GM19324 (cell line): ENCODE data around the gene P2RY1.
"Not testable (repeated sequence)": the region's sequence is repeated elsewhere in the genome, so short reads cannot be mapped to it uniquely, and the experiment has no call there.

ENCODE experiments used
- ATAC-seq: cut with Tn5 transposase; IDR thresholded peaks from one replicate; pipeline ENCODE4 v1.9.1; 2021; ENCODE audit warnings: mild to moderate bottlenecking, moderate library complexity; ENCODE audit not compliant: unreplicated experiment, low FRiP score

P2RY1 gene

GRCh38 chr3:152835601-152836102 is 721 bp downstream of the P2RY1 start:
- ATAC-seq = peak; percentile 16

DNA sequence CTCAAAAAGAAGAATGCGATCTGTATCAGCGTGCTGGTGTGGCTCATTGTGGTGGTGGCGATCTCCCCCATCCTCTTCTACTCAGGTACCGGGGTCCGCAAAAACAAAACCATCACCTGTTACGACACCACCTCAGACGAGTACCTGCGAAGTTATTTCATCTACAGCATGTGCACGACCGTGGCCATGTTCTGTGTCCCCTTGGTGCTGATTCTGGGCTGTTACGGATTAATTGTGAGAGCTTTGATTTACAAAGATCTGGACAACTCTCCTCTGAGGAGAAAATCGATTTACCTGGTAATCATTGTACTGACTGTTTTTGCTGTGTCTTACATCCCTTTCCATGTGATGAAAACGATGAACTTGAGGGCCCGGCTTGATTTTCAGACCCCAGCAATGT is 1.3 kb downstream of the P2RY1 start:
- ATAC-seq = no peak

DNA sequence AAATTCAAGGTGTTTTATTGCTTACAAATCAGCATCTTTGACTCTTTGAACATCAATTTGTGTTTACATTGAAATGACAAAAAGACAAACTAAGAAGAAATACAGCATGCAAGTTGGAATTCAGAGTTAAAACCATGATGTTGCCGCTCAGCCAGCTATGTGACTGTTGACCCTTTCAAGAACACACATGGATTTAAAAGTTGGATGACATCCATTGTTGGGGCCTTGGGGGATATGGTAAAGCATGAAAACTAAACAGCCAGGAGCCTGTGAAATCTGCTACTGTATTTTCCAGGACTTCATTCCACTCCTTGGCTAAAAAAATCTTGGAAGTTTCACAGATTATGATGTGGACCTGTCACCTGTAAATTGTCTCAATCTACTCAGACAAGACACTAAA is 4.6 kb downstream of the P2RY1 start:
- ATAC-seq = no peak

DNA sequence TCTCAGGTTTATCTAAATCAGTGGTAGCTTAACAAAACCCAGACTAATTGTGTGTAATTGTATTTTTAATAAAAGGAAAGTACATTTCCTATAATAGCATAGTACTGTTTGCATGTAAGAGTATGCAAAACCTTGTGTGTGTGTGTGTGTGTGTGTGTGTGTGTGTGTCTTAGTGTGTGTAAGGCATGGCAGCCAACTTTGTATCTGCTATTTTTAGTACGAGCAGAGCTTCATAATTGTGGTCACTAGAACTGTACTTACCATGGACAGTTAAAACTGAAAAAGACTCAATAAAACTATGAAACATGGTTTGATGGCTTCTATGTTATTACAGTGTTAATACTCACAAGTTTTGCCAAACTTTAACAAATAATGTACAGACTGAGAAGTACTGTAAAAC is 6.2 kb downstream of the P2RY1 start:
- ATAC-seq = no peak

DNA sequence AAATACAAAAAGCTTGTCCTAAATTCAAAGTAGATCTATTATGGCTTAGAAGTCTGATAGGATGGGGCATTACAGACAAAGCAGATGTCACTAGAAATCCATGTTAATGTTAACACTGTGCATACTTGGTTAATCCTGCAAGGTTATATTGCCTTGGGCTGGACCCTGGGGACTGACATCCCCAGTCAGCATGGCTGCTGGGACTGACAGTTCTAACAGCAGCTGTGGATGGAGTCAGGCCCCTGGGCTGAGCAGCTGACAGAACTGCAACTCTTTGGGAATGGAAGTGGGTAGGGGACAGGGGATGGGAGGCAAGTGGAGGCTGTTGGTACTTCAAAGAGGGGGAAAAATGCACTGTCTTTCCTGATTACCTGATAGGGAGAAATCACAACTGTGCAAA is 7.5 kb downstream of the P2RY1 start:
- ATAC-seq = no peak

DNA sequence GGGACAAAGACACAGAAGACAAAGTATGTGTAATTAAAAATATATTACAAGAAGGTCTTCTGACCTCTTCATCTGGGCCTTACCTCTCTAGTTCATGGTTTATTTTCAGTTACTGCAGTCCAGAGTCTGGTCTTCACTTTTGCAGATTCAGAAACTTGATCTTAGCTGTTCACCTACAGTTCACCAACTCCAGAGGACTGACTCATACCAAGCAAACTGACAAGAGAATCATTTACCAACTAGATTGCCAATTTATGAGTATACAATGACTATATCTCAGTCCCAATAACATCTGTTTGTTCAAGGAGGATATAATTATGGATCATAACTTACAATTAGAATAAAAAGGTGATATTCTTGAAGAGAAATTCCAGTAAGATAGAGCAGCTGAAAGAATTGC is 9.0 kb downstream of the P2RY1 start:
- no peak for ATAC-seq

DNA sequence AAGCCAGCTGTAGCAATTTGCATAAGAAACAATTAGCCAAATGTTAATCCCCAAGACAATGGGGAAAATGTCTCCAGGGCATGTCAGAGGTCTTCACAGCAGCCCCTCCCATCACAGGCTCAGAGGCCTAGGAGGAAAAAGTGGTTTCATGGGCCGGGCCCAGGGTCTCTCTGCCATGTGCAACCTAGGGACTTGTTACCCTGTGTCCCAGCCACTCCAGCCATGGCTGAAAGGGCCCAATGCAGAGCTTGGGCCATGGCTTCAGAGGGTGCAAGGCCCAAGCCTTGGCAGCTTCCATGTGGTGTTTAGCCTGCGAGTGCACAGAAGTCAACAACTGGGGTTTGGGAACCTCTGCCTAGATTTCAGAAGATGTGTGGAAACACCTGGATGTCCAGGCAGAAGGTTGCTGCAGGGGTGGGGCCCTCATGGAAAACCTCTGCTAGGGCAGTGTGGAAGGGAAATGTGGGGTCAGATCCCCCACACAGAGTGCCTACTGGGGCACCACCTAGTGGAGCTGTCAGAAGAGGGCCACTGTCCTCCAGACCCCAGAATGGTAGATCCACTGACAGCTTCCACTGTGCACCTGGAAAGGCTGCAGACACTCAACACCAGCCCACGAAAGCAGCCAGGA is 11.8 kb downstream of the P2RY1 start:
- not testable (repeated sequence) for ATAC-seq

- ATAC-seq = not testable (repeated sequence)
Observed at GRCh38 chr3:152847599-152847998, 12.7 kb downstream of the P2RY1 start.

DNA sequence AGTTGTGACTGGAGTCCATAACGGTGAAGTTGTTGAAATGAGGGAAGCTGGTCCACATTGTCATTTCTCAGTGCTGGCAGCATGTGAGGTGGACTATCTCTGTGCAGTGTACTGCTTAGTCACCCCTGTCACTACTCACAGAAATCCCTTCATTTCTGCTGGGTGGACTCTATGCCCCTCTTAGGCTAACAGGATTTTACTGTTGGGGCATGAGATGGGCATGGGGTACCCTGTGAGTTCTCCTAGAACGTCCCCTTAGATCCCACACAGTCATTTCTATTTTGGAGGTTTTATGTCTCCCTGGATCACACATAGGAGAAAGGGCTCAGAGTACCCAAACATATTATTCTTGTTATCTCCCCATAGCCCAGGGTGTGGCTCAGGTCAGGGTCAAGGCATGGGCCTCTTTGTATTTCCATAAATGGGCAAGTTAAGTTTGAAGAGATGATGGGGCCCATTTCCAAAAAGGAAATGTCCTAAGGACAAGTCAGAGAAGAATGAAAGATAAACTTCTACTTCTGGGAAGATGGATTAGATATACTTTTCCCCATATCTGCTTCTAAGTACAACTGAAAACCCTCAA is 15.2 kb downstream of the P2RY1 start:
- no peak for ATAC-seq

DNA sequence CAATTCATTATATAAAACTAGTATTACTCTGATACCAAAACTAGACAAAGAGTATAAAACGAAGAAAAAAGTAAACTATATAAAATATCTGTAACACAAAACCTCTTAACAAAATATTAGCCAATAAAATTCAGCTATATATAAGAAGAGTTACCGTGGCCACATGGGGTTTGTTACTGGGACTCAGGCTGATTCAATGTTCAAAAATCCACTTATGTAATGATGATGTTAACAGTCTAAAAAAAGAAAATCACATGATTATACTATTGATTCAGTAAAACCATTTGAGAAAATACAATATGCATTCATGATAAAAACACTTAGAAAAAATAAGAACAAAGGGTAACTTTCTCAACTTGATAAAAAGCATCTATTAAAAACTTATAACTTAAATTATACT is 18.3 kb downstream of the P2RY1 start:
- no peak for ATAC-seq

DNA sequence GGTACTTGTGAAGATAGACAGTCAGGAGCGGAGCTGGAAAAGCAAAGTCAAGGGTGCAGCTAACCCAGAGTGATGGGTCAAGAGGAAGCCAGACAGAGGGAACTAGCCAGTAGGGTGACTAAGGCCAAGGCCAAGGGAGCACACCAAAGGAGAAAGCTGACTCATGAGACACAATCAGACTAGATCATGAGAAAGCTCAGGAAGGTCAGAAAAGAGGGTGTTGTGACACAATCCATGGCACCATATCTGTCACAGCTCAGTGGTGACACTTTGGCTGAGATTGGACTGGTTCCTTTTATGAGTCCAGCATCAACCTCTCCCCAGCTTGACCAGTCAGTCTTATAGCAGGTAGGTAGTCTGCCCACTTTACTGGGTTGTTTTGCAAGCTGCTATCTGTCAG is 22.2 kb downstream of the P2RY1 start:
- ATAC-seq = no peak

- ATAC-seq = no peak
Observed at GRCh38 chr3:152858170-152858800, 23.4 kb downstream of the P2RY1 start.

DNA sequence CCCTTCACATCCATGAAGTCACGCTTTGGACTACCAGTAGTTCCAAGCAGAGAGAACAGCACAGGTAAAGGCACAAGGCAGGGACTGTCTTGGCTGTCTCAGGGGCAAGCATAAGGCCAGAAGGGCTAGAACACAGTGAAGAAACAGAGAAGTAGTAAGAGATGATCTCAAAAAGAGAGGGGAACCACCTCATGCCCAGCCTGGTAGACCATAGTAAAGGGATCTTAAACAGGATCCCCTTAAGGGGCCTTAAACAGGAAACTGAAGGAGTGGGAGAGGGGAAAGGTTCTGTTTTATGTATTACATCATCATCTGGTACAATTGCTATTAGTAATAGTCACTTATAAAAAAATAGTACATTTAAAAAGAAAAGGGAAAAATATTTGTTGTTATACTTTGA is 25.8 kb downstream of the P2RY1 start:
- no peak for ATAC-seq

- ATAC-seq = no peak
Observed at GRCh38 chr3:152865668-152866245, 30.8 kb downstream of the P2RY1 start.

- no peak for ATAC-seq
Observed at GRCh38 chr3:152870027-152870426, 35.1 kb downstream of the P2RY1 start.

DNA sequence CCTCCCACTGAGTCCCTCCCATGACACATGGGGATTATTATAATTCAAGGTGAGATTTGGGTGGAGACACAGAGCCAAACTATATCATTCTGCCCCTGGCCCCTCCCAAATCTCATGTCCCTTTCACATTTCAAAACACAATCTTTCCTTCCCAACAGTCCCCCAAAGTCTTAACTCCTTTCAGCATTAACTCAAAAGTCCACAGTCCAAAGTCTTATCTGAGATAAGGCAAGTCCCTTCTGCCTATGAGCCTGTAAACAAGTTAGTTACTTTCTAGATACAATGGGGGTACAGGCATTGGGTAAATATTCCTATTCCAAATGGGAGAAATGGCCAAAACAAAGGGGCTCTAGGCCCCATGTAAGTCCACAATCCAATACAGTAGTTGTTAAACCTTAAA is 38.4 kb downstream of the P2RY1 start:
- not testable (repeated sequence) for ATAC-seq

GRCh38 chr3:152874896-152875749 is 40.2 kb downstream of the P2RY1 start:
- ATAC-seq = no peak

DNA sequence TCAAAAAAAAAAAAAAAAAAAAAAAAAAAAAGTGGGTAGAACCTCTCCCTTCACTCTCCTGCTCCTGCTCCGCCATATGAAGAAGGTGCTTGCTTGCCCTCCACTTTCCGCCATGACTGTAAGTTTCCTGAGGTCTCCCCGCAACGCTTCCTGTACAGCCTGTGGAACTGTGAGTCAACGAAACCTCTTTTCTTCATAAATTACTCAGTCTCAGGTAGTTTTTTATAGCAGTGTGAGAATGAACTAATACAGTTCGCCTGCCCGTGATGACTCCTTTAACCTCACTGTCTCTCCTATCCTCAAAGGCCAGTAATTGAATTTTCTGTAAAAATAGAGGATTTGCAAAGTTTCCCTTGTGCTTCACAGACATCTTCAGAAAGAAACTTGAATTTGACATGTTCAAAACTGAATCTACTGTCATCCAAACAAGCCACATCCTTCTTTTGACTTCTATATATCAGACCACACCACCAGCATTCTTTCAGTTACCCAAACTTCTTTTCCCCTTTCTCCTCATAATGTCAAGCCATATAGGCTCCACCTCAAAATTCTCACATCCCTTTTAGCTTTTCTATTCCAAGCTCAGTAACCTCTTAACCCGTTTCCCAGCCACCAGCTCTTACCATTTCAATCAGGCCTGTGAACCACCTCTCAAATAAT is 44.3 kb downstream of the P2RY1 start:
- ATAC-seq = no peak

GRCh38 chr3:152879790-152880174 is 44.9 kb downstream of the P2RY1 start:
- ATAC-seq = no peak

DNA sequence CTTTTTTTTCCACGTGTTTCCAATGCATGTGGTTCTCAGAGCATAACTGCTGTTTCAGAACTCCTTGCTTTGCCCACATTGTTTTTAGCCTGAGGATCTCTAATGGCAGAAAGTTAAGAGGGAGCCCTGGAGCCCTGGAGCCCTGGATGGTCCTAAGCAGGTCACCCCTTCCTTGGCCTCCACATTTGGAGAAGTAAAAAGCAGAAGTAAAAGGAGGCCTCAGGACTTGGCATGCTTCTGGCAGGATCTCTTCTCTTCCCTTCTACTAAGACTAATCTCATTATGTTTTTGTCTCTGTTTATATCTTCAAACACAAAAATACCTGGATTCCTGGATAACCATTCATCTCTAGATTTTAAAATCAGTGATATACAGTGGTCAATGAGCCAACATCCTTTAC is 50.1 kb downstream of the P2RY1 start:
- ATAC-seq = no peak
